SU-DHL-6 (cell line): Measurements from ENCODE around the gene SCD.
A peak's percentile ranks its signal among the peaks of the same experiment; 100 is the strongest.
"Not testable (repeated sequence)": the region's sequence is repeated elsewhere in the genome, so short reads cannot be mapped to it uniquely, and the experiment has no call there.

Experiments
- H2AFZ ChIP-seq: fragments of 200-600 bp; sonication (generic); 2 replicates; pipeline ENCODE4 v1.6.1; 2014; ENCODE audit warnings: low read depth, mild to moderate bottlenecking, moderate library complexity, mixed read lengths, antibody characterized with exemption, low read length; ENCODE audit not compliant: severe bottlenecking
- H3F3A ChIP-seq: fragments of 200-600 bp; shearing (Covaris generic); 2 replicates; pipeline ENCODE4 v1.6.0; 2016; ENCODE audit warnings: antibody characterized with exemption, mild to moderate bottlenecking; ENCODE audit not compliant: insufficient read depth
- H3K27ac ChIP-seq: fragments of 200-600 bp; sonication (generic); 2 replicates; pipeline ENCODE4 v1.5.1; 2016; ENCODE audit warnings: low read depth, mild to moderate bottlenecking, low read length, moderate library complexity, mixed read lengths
- H3K27me3 ChIP-seq: fragments of 200-600 bp; sonication (generic), shearing (Covaris generic); 2 replicates; pipeline ENCODE4 v1.6.0; 2014; ENCODE audit warnings: mild to moderate bottlenecking, low read length
- H3K36me3 ChIP-seq: fragments of 200-600 bp; sonication (generic); 2 replicates; pipeline ENCODE4 v1.6.1; 2014; ENCODE audit warnings: mild to moderate bottlenecking, low read length, mixed read lengths
- H3K4me2 ChIP-seq: fragments of 300-600, 200-600 bp; shearing (Covaris generic), sonication (generic); 2 replicates; pipeline ENCODE4 v1.6.0; 2014; ENCODE audit warnings: low read length, low read depth, mild to moderate bottlenecking; ENCODE audit not compliant: poor library complexity, severe bottlenecking
- H3K4me3 ChIP-seq: fragments of 200-600 bp; sonication (generic); 2 replicates; pipeline ENCODE4 v1.5.1; 2014; ENCODE audit warnings: antibody characterized with exemption, low read length, mild to moderate bottlenecking, mixed read lengths; ENCODE audit not compliant: insufficient read depth, poor library complexity, severe bottlenecking
- H3K79me2 ChIP-seq: fragments of 200-600 bp; sonication (generic); 2 replicates; pipeline ENCODE4 v1.6.1; 2014; ENCODE audit warnings: mild to moderate bottlenecking, low read length, moderate library complexity; ENCODE audit not compliant: insufficient read depth
- H3K9ac ChIP-seq: fragments of 200-600 bp; sonication (generic); 2 replicates; pipeline ENCODE4 v1.7.0; 2014; ENCODE audit warnings: mild to moderate bottlenecking, low read length
- H3K9me2 ChIP-seq: fragments of 200-600 bp; sonication (generic); replicated peaks from 2 replicates; pipeline ENCODE4 v1.6.1; 2014; ENCODE audit warnings: low read length; ENCODE audit not compliant: insufficient read depth
- H3K9me3 ChIP-seq: fragments of 200-600 bp; sonication (generic); 2 replicates; pipeline ENCODE4 v1.6.1; 2014; ENCODE audit warnings: low read length, mixed read lengths; ENCODE audit not compliant: insufficient read depth
- H4K20me1 ChIP-seq: fragments of 200-600 bp; sonication (generic); 2 replicates; pipeline ENCODE4 v1.6.1; 2014; ENCODE audit warnings: low read depth, mild to moderate bottlenecking, antibody characterized with exemption, low read length, moderate library complexity, mixed read lengths
- EZH2phosphoT487 ChIP-seq: fragments of 200-600 bp; sonication (generic), shearing (Covaris generic); conservative IDR thresholded peaks from 2 replicates; pipeline ENCODE4 v1.6.1; 2018; ENCODE audit warnings: mild to moderate bottlenecking, antibody characterized with exemption, low read length, moderate library complexity, mixed read lengths
- TF ChIP-seq, protein P1 (sequence below): fragments of 200-600 bp; sonication (generic); IDR thresholded peaks from one replicate; pipeline ENCODE4 v1.5.1; 2017; ENCODE audit warnings: antibody characterized with exemption, mild to moderate bottlenecking, low read length, moderate library complexity; ENCODE audit not compliant: insufficient read depth, poor library complexity, severe bottlenecking

Gene SCD

DNA sequence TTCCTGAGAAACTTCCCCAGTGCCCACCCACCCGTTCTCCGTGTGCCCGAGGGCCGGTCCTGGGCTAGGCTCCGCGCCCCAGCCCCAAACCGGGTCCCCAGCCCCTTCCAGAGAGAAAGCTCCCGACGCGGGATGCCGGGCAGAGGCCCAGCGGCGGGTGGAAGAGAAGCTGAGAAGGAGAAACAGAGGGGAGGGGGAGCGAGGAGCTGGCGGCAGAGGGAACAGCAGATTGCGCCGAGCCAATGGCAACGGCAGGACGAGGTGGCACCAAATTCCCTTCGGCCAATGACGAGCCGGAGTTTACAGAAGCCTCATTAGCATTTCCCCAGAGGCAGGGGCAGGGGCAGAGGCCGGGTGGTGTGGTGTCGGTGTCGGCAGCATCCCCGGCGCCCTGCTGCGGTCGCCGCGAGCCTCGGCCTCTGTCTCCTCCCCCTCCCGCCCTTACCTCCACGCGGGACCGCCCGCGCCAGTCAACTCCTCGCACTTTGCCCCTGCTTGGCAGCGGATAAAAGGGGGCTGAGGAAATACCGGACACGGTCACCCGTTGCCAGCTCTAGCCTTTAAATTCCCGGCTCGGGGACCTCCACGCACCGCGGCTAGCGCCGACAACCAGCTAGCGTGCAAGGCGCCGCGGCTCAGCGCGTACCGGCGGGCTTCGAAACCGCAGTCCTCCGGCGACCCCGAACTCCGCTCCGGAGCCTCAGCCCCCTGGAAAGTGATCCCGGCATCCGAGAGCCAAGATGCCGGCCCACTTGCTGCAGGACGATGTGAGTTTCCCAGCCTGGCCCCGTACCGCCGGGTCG is at the start of gene SCD:
Gene SCD, plus strand, starts transcription at position 469 of the 803 bp plus-strand sequence. Its CDS starts 272 bp downstream, at position 741.
- Histone ChIP-seq H4K20me1 (peaks cover 19% of the 10 kb centered on the region), H3K9me3 (no peaks in the 10 kb centered on the region), H3K27ac (peak within 1 kb of the TSS; percentile 81), H3K9ac (peak within 1 kb of the TSS; percentile 95), H2AFZ (no peak within 1 kb of the TSS), H3F3A (peaks cover 8% of the 10 kb centered on the region; the same call in 1 of the 2 replicates), H3K4me3 (peak within 1 kb of the TSS; percentile 77), H3K79me2 (peaks cover 50% of the 10 kb centered on the region), H3K36me3 (peaks cover 34% of the 10 kb centered on the region), H3K9me2 (no peaks in the 10 kb centered on the region), H3K27me3 (no peaks in the 10 kb centered on the region), H3K4me2 (peak within 1 kb of the TSS; percentile 93)
- TF ChIP-seq EZH2phosphoT487, result no peak
- TF ChIP-seq, protein P1, sequence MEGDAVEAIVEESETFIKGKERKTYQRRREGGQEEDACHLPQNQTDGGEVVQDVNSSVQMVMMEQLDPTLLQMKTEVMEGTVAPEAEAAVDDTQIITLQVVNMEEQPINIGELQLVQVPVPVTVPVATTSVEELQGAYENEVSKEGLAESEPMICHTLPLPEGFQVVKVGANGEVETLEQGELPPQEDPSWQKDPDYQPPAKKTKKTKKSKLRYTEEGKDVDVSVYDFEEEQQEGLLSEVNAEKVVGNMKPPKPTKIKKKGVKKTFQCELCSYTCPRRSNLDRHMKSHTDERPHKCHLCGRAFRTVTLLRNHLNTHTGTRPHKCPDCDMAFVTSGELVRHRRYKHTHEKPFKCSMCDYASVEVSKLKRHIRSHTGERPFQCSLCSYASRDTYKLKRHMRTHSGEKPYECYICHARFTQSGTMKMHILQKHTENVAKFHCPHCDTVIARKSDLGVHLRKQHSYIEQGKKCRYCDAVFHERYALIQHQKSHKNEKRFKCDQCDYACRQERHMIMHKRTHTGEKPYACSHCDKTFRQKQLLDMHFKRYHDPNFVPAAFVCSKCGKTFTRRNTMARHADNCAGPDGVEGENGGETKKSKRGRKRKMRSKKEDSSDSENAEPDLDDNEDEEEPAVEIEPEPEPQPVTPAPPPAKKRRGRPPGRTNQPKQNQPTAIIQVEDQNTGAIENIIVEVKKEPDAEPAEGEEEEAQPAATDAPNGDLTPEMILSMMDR, result no peak

DNA sequence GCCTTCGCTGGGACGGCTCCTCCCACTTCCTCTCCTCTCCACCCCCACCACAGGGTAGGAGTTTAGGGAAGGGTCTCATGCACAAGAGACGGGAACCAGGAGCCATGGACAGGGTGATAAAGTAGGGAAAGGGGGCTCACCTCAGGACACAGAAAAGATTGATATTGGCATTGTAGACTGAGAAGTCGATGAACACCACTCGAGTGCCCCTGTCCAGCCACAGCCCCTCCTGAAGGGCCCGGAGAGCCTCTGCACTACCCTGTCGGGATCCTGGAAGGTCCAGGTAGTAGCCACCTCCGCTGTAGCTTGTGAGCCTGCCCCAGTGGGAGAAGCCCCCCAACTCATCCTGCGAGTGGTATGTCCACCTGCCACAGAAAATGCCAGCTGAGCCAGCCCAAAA is 49.8 kb upstream of the SCD start:
- no peak overlapping the region for H3K27ac ChIP-seq
- H3K9me2 ChIP-seq, result no peaks in the 10 kb centered on the region
- H3K79me2 ChIP-seq, result no peaks in the 10 kb centered on the region
- no peaks in the 10 kb centered on the region for H3K36me3 ChIP-seq
- H4K20me1 ChIP-seq, result no peaks in the 10 kb centered on the region
- no peak overlapping the region for H3K9ac ChIP-seq
- TF ChIP-seq, protein P1, result no peak
- no peak for TF ChIP-seq EZH2phosphoT487
- H3K4me2 ChIP-seq, result no peak overlapping the region
- H3K4me3 ChIP-seq, result no peak overlapping the region
- no peaks in the 10 kb centered on the region for H3K9me3 ChIP-seq
- H3F3A ChIP-seq, result no peaks in the 10 kb centered on the region
- H3K27me3 ChIP-seq, result no peaks in the 10 kb centered on the region
- H2AFZ ChIP-seq, result no peak overlapping the region

DNA sequence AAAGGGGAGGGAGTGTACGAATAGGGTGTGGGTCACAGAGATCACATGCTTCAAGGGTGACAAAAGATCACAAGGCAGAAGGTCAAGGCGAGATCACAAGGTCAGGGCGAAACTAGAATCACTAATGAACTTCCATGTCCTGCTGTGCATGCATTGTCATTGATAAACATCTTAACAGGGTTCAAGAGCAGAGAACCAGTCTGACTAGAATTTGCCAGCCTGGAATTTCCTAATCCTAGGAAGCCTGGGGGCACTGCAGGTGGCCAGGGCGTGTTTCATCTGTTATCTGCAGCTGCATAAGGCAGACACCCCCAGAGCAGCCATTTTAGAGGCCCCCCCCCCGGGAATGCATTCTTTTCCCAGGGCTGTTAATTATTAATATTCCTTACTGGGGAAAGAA is 45.9 kb upstream of the SCD start:
- not testable (repeated sequence) for H3K9me3 ChIP-seq, H3F3A ChIP-seq, H3K36me3 ChIP-seq, H3K9ac ChIP-seq, H3K27me3 ChIP-seq, H3K4me3 ChIP-seq, H3K4me2 ChIP-seq, H3K9me2 ChIP-seq, H2AFZ ChIP-seq, H4K20me1 ChIP-seq, H3K79me2 ChIP-seq, H3K27ac ChIP-seq

DNA sequence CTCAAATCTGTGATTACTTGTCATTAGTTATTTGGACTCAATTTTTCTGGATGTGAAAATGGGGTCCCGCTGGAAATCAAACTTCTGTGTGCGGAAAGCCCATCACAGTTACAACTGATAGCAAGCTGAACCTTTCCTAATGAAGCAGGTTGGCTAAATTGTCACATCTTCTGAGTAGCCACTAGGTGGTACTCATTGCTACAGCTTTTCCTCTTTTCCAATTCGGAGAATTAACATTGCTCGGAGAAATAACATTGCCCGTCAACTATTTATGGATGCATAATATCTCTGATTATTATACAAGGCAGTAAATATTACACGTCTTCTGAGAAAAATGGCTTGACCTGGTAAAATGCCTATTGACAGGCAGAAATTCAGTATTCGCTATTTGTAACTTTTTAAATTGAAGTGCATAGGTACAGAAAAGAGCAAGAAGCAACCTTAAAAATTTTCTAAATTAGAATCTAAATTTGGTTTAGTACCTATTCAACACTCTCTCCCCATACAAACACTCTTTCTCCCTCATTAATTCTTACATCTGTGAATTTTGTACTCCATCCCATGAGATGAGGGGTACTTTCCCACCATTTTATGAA is 43.2 kb upstream of the SCD start:
- H2AFZ ChIP-seq, result no peak overlapping the region
- H3K9me3 ChIP-seq, result no peaks in the 10 kb centered on the region
- H3K9me2 ChIP-seq, result no peaks in the 10 kb centered on the region

More for the DNA sequence above, 43.2 kb upstream of the SCD start:
- no peaks in the 10 kb centered on the region for H3K27me3 ChIP-seq
- no peak overlapping the region for H3K9ac ChIP-seq
- TF ChIP-seq, protein P1, result peak; percentile 44
- TF ChIP-seq EZH2phosphoT487, result no peak
- no peaks in the 10 kb centered on the region for H3F3A ChIP-seq
- H3K4me2 ChIP-seq, result no peak overlapping the region
- no peak overlapping the region for H3K4me3 ChIP-seq
- no peaks in the 10 kb centered on the region for H4K20me1 ChIP-seq
- H3K27ac ChIP-seq, result no peak overlapping the region
- H3K36me3 ChIP-seq, result no peaks in the 10 kb centered on the region
- no peaks in the 10 kb centered on the region for H3K79me2 ChIP-seq
